ENCODE data around the gene BAG5.

- no peak for TF ChIP-seq POLR2A (IDR thresholded peaks at IDR 0.05)
- TF ChIP-seq, protein P1, sequence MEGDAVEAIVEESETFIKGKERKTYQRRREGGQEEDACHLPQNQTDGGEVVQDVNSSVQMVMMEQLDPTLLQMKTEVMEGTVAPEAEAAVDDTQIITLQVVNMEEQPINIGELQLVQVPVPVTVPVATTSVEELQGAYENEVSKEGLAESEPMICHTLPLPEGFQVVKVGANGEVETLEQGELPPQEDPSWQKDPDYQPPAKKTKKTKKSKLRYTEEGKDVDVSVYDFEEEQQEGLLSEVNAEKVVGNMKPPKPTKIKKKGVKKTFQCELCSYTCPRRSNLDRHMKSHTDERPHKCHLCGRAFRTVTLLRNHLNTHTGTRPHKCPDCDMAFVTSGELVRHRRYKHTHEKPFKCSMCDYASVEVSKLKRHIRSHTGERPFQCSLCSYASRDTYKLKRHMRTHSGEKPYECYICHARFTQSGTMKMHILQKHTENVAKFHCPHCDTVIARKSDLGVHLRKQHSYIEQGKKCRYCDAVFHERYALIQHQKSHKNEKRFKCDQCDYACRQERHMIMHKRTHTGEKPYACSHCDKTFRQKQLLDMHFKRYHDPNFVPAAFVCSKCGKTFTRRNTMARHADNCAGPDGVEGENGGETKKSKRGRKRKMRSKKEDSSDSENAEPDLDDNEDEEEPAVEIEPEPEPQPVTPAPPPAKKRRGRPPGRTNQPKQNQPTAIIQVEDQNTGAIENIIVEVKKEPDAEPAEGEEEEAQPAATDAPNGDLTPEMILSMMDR (IDR thresholded peaks at IDR 0.05) = no peak
Measured at GRCh38 chr14:103530390-103530789, 32.1 kb downstream of the BAG5 start.

Data from uterus (tissue), 2 donors.